Glutamatergic neuron (in vitro differentiated cells): ENCODE measurements around the gene CDK6. TPM values are rescaled to one million over a fixed set of nuclear protein-coding genes. Genes with fewer than 3 reads are reported as not detected.

Source experiments
- DNase-seq: peaks from one replicate; pipeline ENCODE4 v3.0.0; 2022
- H3K27ac Mint-ChIP-seq: one replicate; pipeline ENCODE4 v1.8.0; 2020; ENCODE audit warnings: mild to moderate bottlenecking, mixed read lengths, inconsistent platforms; ENCODE audit not compliant: unreplicated experiment
- H3K27me3 Mint-ChIP-seq: one replicate; pipeline ENCODE4 v1.8.0; 2020; ENCODE audit warnings: mild to moderate bottlenecking, moderate library complexity, mixed read lengths, inconsistent platforms; ENCODE audit not compliant: unreplicated experiment
- H3K36me3 Mint-ChIP-seq: one replicate; pipeline ENCODE4 v1.8.0; 2020; ENCODE audit warnings: mild to moderate bottlenecking, mixed read lengths, inconsistent platforms; ENCODE audit not compliant: unreplicated experiment
- H3K4me1 Mint-ChIP-seq: one replicate; pipeline ENCODE4 v1.8.0; 2020; ENCODE audit warnings: mild to moderate bottlenecking, low read depth, mixed read lengths, inconsistent platforms; ENCODE audit not compliant: unreplicated experiment
- H3K4me3 Mint-ChIP-seq: one replicate; pipeline ENCODE4 v1.8.0; 2020; ENCODE audit warnings: mild to moderate bottlenecking, mixed read lengths, inconsistent platforms; ENCODE audit not compliant: unreplicated experiment
- H3K9me3 Mint-ChIP-seq: one replicate; pipeline ENCODE4 v1.8.0; 2020; ENCODE audit warnings: mild to moderate bottlenecking, moderate library complexity, mixed read lengths, inconsistent platforms; ENCODE audit not compliant: unreplicated experiment
- total RNA-seq: library from RNA; stranded (reverse); fragmentation: NEBNext Ultra II Directional; extraction: Animal tissue kit (Norgen Biotek cat#: 25700); gene quantifications from one replicate; pipeline ENCODE4 v1.2.1, GENCODE V29; 2021; ENCODE audit not compliant: unreplicated experiment
- TF ChIP-seq, protein P1 (sequence below): fragments of 200-600 bp; sonication (generic); IDR thresholded peaks from one replicate; pipeline ENCODE4 v1.5.0; 2021; ENCODE audit not compliant: partially characterized antibody, unreplicated experiment

The CDK6 gene
- total RNA-seq, 1 donor from 2014 or later: 111 TPM

DNA sequence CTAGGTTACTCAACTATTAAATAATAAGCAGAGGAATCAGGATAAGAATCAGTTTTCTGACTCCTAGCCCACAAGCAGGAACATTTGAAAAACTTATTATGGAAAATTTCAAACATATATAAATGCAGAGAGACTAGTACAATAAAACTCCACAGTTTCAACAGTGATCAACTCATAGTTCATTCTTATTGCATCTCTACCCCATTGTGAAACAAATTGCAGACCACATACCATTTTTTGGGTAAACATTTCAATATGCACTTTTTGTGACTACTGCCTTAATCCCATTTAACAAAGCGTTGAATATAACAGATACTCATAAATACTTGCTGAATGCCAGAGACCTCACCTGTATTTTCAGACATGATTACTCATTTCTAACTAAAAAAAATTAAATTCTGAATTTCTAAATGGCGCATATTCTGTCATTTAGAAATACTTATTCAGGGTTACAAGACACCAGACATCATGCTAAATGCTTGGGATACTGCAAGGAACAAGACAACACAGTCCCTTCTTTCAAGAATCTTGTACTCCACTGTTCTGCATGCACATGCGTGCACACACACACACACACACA, 11.4 kb downstream of the CDK6 start:
- H3K4me3 Mint-ChIP-seq: no peak overlapping the region
- H3K36me3 Mint-ChIP-seq: peaks cover 4% of the 10 kb centered on the region
- no peak for DNase-seq
- TF ChIP-seq, protein P1, sequence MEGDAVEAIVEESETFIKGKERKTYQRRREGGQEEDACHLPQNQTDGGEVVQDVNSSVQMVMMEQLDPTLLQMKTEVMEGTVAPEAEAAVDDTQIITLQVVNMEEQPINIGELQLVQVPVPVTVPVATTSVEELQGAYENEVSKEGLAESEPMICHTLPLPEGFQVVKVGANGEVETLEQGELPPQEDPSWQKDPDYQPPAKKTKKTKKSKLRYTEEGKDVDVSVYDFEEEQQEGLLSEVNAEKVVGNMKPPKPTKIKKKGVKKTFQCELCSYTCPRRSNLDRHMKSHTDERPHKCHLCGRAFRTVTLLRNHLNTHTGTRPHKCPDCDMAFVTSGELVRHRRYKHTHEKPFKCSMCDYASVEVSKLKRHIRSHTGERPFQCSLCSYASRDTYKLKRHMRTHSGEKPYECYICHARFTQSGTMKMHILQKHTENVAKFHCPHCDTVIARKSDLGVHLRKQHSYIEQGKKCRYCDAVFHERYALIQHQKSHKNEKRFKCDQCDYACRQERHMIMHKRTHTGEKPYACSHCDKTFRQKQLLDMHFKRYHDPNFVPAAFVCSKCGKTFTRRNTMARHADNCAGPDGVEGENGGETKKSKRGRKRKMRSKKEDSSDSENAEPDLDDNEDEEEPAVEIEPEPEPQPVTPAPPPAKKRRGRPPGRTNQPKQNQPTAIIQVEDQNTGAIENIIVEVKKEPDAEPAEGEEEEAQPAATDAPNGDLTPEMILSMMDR: no peak
- peaks cover 31% of the 10 kb centered on the region for H3K4me1 Mint-ChIP-seq
- H3K27ac Mint-ChIP-seq: no peak overlapping the region
- H3K27me3 Mint-ChIP-seq: no peaks in the 10 kb centered on the region
- H3K9me3 Mint-ChIP-seq: no peaks in the 10 kb centered on the region

DNA sequence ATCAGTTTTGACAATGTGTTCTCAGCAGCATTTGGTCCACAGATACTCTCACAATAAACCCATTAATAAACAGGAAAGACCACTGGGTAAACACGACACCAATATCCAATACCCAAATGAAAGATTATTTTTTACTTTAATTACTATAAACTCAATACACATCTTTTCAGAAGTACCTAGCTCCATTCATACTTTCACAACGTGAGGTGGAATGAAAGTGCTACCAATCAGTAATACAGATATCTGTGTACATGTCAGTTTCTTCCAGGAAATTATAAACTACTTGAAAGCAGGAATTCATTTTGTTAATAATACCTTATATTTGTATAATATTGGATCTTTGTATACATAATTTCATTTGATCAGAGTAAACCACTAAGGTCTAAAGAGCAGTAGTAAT, 11.9 kb downstream of the CDK6 start:
- H3K9me3 Mint-ChIP-seq: no peaks in the 10 kb centered on the region
- peaks cover 29% of the 10 kb centered on the region for H3K4me1 Mint-ChIP-seq
- H3K36me3 Mint-ChIP-seq: peaks cover 9% of the 10 kb centered on the region
- no peak overlapping the region for H3K27ac Mint-ChIP-seq
- H3K4me3 Mint-ChIP-seq: no peak overlapping the region
- no peak for DNase-seq
- TF ChIP-seq, protein P1: no peak
- no peaks in the 10 kb centered on the region for H3K27me3 Mint-ChIP-seq

DNA sequence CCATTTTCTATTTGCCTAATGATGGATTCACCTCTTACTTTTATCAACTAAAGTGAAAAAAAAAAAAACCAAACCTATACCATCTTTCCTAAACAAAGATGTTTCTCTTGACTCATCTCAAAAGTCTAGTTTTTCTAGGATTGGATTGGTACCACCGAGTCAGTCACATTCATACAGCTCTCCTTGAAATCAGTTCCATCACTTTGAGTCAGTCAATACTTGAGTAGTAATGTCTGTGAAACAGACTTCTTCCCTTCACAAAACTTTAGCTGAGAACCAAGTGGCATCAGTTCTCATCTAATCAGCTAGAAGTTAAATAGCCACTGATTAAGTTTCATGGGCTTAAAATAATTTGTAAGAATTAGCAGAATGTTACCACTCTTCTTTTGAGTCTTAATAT, 13.3 kb downstream of the CDK6 start:
- Mint-ChIP-seq H3K9me3 (no peaks in the 10 kb centered on the region), H3K4me3 (no peak overlapping the region), H3K27me3 (no peaks in the 10 kb centered on the region), H3K27ac (no peak overlapping the region), H3K4me1 (peaks cover 31% of the 10 kb centered on the region), H3K36me3 (peaks cover 9% of the 10 kb centered on the region)
- no peak for DNase-seq
- TF ChIP-seq, protein P1: no peak

DNA sequence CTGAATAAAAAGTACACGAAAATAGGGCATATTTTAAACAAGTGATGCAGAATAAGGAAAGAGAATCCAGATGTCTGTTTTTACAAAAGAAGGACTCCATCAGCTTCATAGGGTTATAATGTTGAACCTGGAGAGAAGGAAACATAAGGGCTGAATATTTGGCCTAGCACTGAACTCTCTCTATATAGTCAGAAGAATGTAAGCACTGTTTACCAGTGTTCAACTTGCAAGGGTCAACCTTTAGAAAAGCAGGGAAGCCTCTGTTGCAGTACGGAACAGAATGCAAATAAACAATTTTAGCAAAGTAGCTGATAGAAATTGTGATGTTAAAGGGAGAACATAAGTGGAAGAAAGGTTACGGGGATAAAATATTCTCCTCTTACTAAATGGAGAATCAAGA, 16.2 kb downstream of the CDK6 start:
- H3K27me3 Mint-ChIP-seq: no peaks in the 10 kb centered on the region
- DNase-seq: no peak
- no peak overlapping the region for H3K4me3 Mint-ChIP-seq
- TF ChIP-seq, protein P1: no peak
- no peaks in the 10 kb centered on the region for H3K9me3 Mint-ChIP-seq
- H3K27ac Mint-ChIP-seq: peak overlapping the region; percentile 3
- peaks cover 15% of the 10 kb centered on the region for H3K4me1 Mint-ChIP-seq
- peaks cover 18% of the 10 kb centered on the region for H3K36me3 Mint-ChIP-seq

DNA sequence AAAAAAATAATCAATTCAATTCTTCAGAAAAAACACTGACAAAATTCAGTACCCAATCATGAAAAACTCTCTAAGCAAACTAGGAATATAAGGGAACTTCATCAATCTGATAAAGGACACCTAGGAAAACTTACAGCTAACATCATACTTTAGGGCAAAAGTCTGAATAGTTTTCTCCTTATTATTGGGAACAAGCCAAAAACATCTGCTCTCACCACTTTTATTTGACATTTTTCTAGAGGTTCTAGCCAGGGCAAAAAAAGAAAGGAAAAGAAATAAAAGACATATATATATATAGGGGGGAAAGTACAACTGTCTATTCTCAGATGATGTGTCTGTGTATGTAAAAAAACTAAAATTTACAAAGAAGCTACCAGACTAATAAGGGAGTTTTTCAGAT, 19.0 kb downstream of the CDK6 start:
- Mint-ChIP-seq H3K36me3 (peaks cover 18% of the 10 kb centered on the region), H3K27me3 (no peaks in the 10 kb centered on the region), H3K4me3 (no peak overlapping the region), H3K9me3 (no peaks in the 10 kb centered on the region), H3K27ac (no peak overlapping the region), H3K4me1 (peaks cover 8% of the 10 kb centered on the region)
- TF ChIP-seq, protein P1: no peak
- no peak for DNase-seq
